HG03066 (cell line): Measurements from ENCODE around the gene SETBP1.

Experiments
- ATAC-seq: cut with Tn5 transposase; IDR thresholded peaks from one replicate; pipeline ENCODE4 v1.9.1; 2021; ENCODE audit warnings: low read depth; ENCODE audit not compliant: unreplicated experiment

The SETBP1 gene

GRCh38 chr18:45085916-45086624, 405.4 kb downstream of the SETBP1 start:
- no peak for ATAC-seq

DNA sequence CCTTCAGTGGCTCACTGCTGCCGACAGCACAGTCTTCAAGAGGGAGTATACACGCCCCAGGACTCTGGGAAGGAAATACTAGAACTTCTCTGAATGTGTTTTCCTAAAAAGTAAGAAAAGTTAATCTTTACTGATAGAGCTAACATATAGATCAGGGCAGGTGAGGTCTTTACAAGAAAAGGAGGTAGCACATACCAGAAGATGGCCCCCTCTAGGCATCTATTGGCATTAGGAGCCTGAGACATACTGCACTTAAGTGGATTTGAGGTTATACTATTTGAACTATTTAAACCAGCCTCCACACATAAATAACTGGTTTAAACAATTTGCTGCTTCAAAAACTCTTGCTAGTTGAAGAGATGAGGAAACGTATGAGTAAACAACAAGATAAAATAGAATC, 406.1 kb downstream of the SETBP1 start:
- no peak for ATAC-seq

- ATAC-seq, result no peak
These were observed 409.9 kb downstream of the SETBP1 start for GRCh38 chr18:45090526-45091140.

DNA sequence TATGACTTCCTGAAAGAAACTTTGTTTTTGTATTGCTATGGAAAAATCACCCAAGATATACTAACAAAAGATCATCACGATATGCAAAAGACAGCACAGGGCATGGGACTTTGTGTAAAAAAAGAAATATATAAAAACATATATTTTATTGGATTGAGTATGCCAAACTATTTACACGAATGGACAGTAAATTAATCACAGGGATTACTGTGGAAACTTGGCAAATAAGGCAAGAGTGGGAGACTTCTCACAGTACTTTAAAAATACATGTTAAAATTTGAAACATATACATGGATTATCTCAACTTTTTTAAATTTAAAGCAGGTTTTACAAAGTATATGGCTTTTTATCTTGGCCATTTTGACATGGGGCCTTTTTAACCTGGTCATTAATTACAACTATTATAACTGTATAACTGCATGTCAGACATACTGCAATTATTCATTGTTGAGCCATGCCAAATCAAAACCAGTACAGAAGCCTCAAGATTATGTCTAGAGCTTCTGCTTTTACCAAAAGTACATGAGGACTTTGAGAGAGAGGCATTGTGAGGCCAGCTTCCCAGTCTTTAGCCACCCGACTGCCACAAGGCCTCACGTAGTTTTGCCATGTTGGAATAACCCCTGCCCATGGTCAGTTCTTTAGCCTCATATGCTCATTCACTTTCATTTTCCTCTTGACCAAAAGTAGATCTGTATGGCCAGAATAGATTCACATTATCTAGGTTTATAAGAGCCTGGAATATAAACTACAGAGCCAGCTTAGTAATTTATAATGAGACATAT, 419.8 kb downstream of the SETBP1 start:
- no peak for ATAC-seq

DNA sequence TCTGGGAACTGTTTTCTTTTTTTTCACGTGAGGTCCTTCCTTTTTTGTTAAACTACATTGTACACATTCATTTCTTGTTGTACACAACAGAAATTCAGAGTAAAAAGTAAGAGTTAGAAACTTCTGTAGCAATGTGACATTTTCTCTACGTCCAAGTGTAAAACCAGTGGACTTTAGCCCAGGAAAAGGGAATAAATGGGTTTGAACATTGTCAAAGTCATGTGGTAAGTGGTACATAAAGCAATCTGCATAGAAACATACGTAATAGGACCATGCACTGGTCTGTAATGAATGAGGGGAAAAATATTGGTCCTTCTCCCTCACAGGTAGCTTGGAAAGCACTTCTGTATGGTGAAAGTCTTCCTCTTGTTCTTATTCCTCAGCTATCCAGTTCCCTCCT, 421.4 kb downstream of the SETBP1 start:
- ATAC-seq, result no peak

GRCh38 chr18:45102863-45103262, 422.2 kb downstream of the SETBP1 start:
- ATAC-seq, result no peak

GRCh38 chr18:45103319-45104048, 422.8 kb downstream of the SETBP1 start:
- ATAC-seq, result peak; percentile 45

DNA sequence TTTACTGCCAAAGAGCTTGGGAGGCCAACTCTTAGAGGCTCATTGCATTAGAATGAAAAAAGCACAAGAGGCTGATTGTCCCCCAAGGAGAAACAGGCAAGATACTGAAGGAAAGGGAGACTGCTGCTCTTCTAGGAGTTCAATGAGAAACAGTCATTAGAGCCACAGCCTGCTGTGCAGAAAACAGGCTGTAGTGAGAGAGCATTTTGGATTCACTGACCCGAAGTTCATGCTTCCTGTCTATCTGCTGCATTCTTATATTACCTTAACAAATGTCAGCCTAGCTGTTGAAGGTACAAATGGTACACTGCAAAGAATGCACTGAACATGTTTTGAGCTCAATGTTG, 423.3 kb downstream of the SETBP1 start:
- peak; percentile 19 for ATAC-seq

DNA sequence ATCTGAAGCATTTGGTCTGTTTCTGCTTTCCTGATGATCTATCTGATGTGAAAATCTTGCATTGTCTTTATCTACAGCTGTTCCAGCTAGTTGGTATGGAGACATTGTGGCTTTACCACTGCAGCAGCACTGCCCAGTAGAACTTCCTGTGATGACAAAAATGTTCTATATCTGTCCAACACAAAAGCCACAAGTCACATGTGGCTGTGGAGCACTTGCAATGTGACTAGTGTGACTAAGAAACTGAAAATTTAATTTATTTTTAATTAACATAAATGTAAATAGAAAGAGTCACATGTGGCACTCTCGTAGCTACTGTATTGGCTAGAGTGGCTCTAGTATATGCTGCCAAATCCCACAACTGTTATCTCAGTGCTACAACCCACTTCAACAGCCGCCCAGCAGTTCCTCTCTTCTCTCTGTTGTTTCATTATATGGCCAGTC, 425.7 kb downstream of the SETBP1 start:
- peak; percentile 83 for ATAC-seq

DNA sequence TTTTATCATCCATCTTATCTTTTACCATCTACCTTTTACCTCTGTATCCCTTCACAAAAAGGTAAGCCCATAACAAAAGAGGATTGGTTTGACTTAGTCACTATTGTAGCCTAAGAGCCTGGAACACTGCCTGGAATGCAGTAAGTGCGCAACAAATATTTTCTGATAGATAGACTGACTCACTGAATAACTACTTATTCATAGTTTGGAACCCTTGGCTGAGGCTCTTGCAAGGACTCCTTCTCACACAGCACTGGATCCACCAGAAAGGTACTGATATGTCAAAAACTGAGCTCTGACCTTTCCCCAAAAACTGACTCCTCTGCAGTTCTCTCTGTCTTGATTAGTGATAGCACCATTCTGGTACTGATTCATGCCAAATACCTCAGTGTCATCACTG, 426.7 kb downstream of the SETBP1 start:
- no peak for ATAC-seq

- ATAC-seq, result no peak
These were observed 428.1 kb downstream of the SETBP1 start for GRCh38 chr18:45108754-45109153.

- no peak for ATAC-seq
These were observed 428.6 kb downstream of the SETBP1 start for GRCh38 chr18:45109271-45109670.

DNA sequence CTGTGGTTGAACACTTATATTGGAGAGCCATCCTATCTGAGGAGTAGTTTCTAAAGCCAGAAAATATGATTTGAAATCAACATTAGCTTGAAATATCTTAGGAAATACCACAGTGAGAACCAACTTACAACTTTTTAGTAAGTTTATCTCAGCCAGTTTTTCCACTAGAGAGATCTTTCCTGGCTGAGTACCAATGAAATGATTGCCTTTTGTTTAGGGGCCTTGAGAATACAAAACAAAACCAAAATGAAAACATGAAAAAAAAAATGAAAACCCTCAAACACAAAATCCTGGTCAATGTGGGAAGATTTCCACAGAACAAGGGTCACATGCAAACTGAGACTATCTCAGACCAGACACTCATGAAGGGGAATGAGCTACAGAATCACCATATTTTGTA, 429.0 kb downstream of the SETBP1 start:
- ATAC-seq, result no peak

- no peak for ATAC-seq
These were observed 430.2 kb downstream of the SETBP1 start for GRCh38 chr18:45110577-45111501.

GRCh38 chr18:45111502-45111848, 430.8 kb downstream of the SETBP1 start:
- ATAC-seq, result no peak

DNA sequence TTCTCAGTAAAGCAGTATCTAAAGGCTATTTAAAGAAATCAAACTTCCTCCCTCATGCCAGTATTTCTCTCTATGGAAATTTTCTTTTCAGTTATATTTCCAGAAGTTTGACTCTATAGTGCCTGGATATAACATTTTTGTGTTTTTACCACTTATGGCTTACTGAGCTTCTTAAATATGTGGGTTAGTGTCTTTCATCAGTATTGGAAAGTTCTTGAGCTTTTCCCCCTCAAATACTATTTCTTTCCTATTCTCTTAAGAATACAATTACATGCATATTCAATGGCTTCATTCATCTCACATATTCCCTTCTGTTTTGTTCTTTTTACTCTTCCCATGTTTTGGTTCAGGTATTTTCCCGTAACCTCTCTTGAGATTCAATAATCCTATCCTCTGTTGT, 432.0 kb downstream of the SETBP1 start:
- no peak for ATAC-seq

DNA sequence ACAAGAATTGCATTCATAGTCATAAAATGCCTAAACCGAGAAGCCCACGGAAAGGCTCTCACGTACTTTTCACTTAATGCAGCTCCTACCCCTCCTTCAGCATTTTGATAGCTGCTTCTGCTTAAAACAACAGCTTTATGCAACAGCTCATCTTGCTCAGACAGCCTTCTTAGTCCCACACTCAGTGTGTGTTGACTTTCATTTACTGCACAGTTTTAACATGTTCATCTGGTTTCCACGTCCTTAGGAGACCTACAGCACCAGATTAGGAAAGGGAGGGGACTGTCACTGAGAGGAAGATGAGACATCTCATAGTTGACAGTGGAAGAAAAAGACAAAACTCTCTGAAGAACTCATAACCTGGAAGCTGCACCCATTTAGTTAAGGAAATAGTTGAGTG, 435.4 kb downstream of the SETBP1 start:
- no peak for ATAC-seq
